ENCODE measurements around the gene CEP250. TPM values are rescaled to one million over a fixed set of nuclear protein-coding genes. Genes with fewer than 3 reads are reported as not detected.

Gene CEP250
- 18.4 to 31.4 TPM (median 27.1 TPM) in 5 replicates for total RNA-seq (2022; extraction: Qiagen RNA extraction)

GRCh38 chr20:35454881-35455609 lies at the start of gene CEP250:
CEP250 (plus strand) TSS chr20:35455598; CDS start chr20:35462368, 6,770 bp downstream.

GRCh38 chr20:35529552-35529951 lies 74.2 kb downstream of the CEP250 start, which contains the start of gene C20orf173:
C20orf173 (minus strand) TSS chr20:35529652; CDS start chr20:35529373, 279 bp downstream.

GRCh38 chr20:35541783-35542662 lies 86.6 kb downstream of the CEP250 start, which contains the start of gene ERGIC3:
ERGIC3 (plus strand) TSS chr20:35542078; CDS start chr20:35542098, 20 bp downstream.

Other genes with a start within 250 kb of the CEP250 start
- 22.6 to 29.3 TPM (median 29.1 TPM) in 5 replicates for gene MMP24, start 228.9 kb upstream of the CEP250 start, total RNA-seq (2022; extraction: Qiagen RNA extraction)
- 53.3 to 91.4 TPM (median 82.3 TPM) in 5 replicates for gene MMP24OS, start 177.5 kb upstream of the CEP250 start, total RNA-seq (2022; extraction: Qiagen RNA extraction)
- 385 to 449 TPM (median 415 TPM) in 5 replicates for gene EIF6, start 170.8 kb upstream of the CEP250 start, total RNA-seq (2022; extraction: Qiagen RNA extraction)
- 0.05 to 0.12 TPM (median 0.07 TPM) in 5 replicates for gene FAM83C, start 163.2 kb upstream of the CEP250 start, total RNA-seq (2022; extraction: Qiagen RNA extraction)
- 28.6 to 34.3 TPM (median 30.3 TPM) in 5 replicates for gene UQCC1, start 43.6 kb upstream of the CEP250 start, total RNA-seq (2022; extraction: Qiagen RNA extraction)
- gene GDF5, start 17.4 kb upstream of the CEP250 start, total RNA-seq (2022; extraction: Qiagen RNA extraction), result not detected in 5 replicates
- gene C20orf173, start 74.1 kb downstream of the CEP250 start, total RNA-seq (2022; extraction: Qiagen RNA extraction), result not detected in 5 replicates
- 218 to 245 TPM (median 235 TPM) in 5 replicates for gene ERGIC3, start 86.5 kb downstream of the CEP250 start, total RNA-seq (2022; extraction: Qiagen RNA extraction)
- gene SPAG4, start 160.2 kb downstream of the CEP250 start, total RNA-seq (2022; extraction: Qiagen RNA extraction), result 3.1 to 5.9 TPM (median 4.8 TPM) in 5 replicates
- 172 to 223 TPM (median 215 TPM) in 5 replicates for gene CPNE1, start 209.3 kb downstream of the CEP250 start, total RNA-seq (2022; extraction: Qiagen RNA extraction)
- 75.1 to 94.8 TPM (median 79.3 TPM) in 5 replicates for gene RBM12, start 209.3 kb downstream of the CEP250 start, total RNA-seq (2022; extraction: Qiagen RNA extraction)
- 29.9 to 42.8 TPM (median 37.1 TPM) in 5 replicates for gene NFS1, start 243.8 kb downstream of the CEP250 start, total RNA-seq (2022; extraction: Qiagen RNA extraction)
- 343 to 392 TPM (median 375 TPM) in 5 replicates for gene ROMO1, start 243.8 kb downstream of the CEP250 start, total RNA-seq (2022; extraction: Qiagen RNA extraction)